GM12878 (cell line): ENCODE measurements around the gene TPP2. TPM values are rescaled to one million over a fixed set of nuclear protein-coding genes. Genes with fewer than 3 reads are reported as not detected.

ENCODE experiments used
- ATAC-seq: fragments of 200-7000 bp; cut with Tn5 transposase; 3 replicates; pipeline ENCODE4 v1.9.1; 2020; ENCODE audit warnings: mild to moderate bottlenecking, moderate library complexity
- BruUV-seq: library from RNA; stranded (reverse); fragments of 400-500 nt; replicated peaks from 2 replicates; lab custom pipeline; 2021; lab: Mats Ljungman, UMichigan
- CTCF ChIA-PET: fragments of 300-600 bp; sonication (Branson Sonifier 250); formaldehyde crosslinking; extraction: SDS; loops from one replicate; lab custom pipeline; 2021; ENCODE audit warnings: inconsistent platforms; lab: Yijun Ruan, JAX
- POLR2A ChIA-PET: fragments of 350-600 bp; formaldehyde crosslinking; extraction: SDS; loops from one replicate; lab custom pipeline; 2021; ENCODE audit warnings: inconsistent platforms; lab: Charles Lee
- RAD21 ChIA-PET: fragments of 300-600 bp; sonication (Branson Sonifier 250); formaldehyde crosslinking; loops from one replicate; lab custom pipeline; 2023; ENCODE audit warnings: antibody characterized with exemption; ENCODE audit not compliant: unreplicated experiment; lab: Charles Lee
- SMC1A ChIA-PET: fragments of 300-600 bp; sonication (Branson Sonifier 250); formaldehyde crosslinking; loops from one replicate; lab custom pipeline; 2023; ENCODE audit not compliant: unreplicated experiment, uncharacterized antibody; lab: Charles Lee
- DNase-seq: peaks from one replicate; pipeline ENCODE4 v3.0.0-alpha.2; 2011; ENCODE audit warnings: low read depth, low spot score
- FAIRE-seq: peaks from 3 replicates; lab custom pipeline; 2011; peaks lifted over from hg19 to GRCh38; lab: Jason Lieb, UNC
- H2AFZ ChIP-seq: 2 replicates; pipeline ENCODE4 v1.6.0; 2011; ENCODE audit warnings: low read depth, low read length, control low read depth; ENCODE audit not compliant: control insufficient read depth
- H3K27ac ChIP-seq: 2 replicates; pipeline ENCODE4 v1.5.1; 2011; ENCODE audit warnings: control low read depth; ENCODE audit not compliant: control insufficient read depth, insufficient read depth
- H3K27me3 ChIP-seq, 2 experiments: replicated peaks in 1 of 2; 2 replicates each; pipeline versions ENCODE4 v1.6.0 to v1.6.1; 2011; ENCODE audit warnings: low read length in 1 of 2; ENCODE audit not compliant: control insufficient read depth in 2 of 2, insufficient read depth in 2 of 2
- H3K36me3 ChIP-seq, 2 experiments: 2 replicates each; pipeline ENCODE4 v1.5.1; 2011; ENCODE audit warnings: low read length in 1 of 2; ENCODE audit not compliant: control insufficient read depth in 2 of 2, insufficient read depth in 2 of 2
- H3K4me1 ChIP-seq: 2 replicates; pipeline ENCODE4 v1.6.1; 2011; ENCODE audit warnings: mild to moderate bottlenecking, low read length, moderate library complexity, mixed read lengths; ENCODE audit not compliant: control insufficient read depth, insufficient read depth
- H3K4me2 ChIP-seq: 2 replicates; pipeline ENCODE4 v1.6.0; 2011; ENCODE audit warnings: control low read depth; ENCODE audit not compliant: control insufficient read depth, insufficient read depth
- H3K4me3 ChIP-seq: fragments of 200-600 bp; sonication (generic); 2 replicates; pipeline ENCODE4 v1.5.1; 2016
- H3K79me2 ChIP-seq: 2 replicates; pipeline ENCODE4 v1.6.0; 2011; ENCODE audit warnings: low read length; ENCODE audit not compliant: control insufficient read depth, insufficient read depth
- H3K9ac ChIP-seq: 2 replicates; pipeline ENCODE4 v1.8.0; 2011; ENCODE audit warnings: low read length, control low read depth, mixed read lengths; ENCODE audit not compliant: control insufficient read depth, insufficient read depth
- H3K9me3 ChIP-seq: replicated peaks from 3 replicates; pipeline ENCODE4 v1.5.1; 2011; ENCODE audit warnings: mild to moderate bottlenecking, low read length; ENCODE audit not compliant: control insufficient read depth, insufficient read depth
- H4K20me1 ChIP-seq: 2 replicates; pipeline ENCODE4 v1.6.0; 2011; ENCODE audit not compliant: control insufficient read depth, insufficient read depth
- BCLAF1 ChIP-seq: fragments of 450-650 bp; IDR thresholded peaks from 2 replicates; pipeline ENCODE4 v1.6.1; 2017; ENCODE audit warnings: antibody characterized with exemption, mild to moderate bottlenecking, moderate library complexity
- CHD4 ChIP-seq: fragments of 200-600 bp; sonication (generic); IDR thresholded peaks from 2 replicates; pipeline ENCODE4 v1.6.1; 2016; ENCODE audit warnings: mild to moderate bottlenecking
- EED ChIP-seq: sonication (generic); IDR thresholded peaks from 2 replicates; pipeline ENCODE4 v1.6.1; 2016; ENCODE audit warnings: antibody characterized with exemption, low read depth
- FOS ChIP-seq: IDR thresholded peaks from 3 replicates; pipeline ENCODE4 v1.6.1; 2011; ENCODE audit warnings: borderline replicate concordance; ENCODE audit not compliant: insufficient read length; ENCODE audit errors: extremely low read depth
- IKZF1 ChIP-seq: fragments of 450-650 bp; conservative IDR thresholded peaks from 2 replicates; pipeline ENCODE4 v1.6.1; 2017; ENCODE audit warnings: antibody characterized with exemption, mild to moderate bottlenecking
- MEF2A ChIP-seq: IDR thresholded peaks from 2 replicates; pipeline ENCODE4 v1.6.1; 2011; ENCODE audit warnings: low read depth, mild to moderate bottlenecking, low read length, moderate library complexity; ENCODE audit not compliant: insufficient read depth
- MEF2B ChIP-seq: fragments of 450-650 bp; IDR thresholded peaks from 2 replicates; pipeline ENCODE4 v1.6.1; 2018; ENCODE audit warnings: mild to moderate bottlenecking, moderate library complexity; ENCODE audit not compliant: partially characterized antibody, poor library complexity, severe bottlenecking
- NFYB ChIP-seq: IDR thresholded peaks from 2 replicates; pipeline ENCODE4 v1.6.1; 2011; ENCODE audit warnings: low read depth, mild to moderate bottlenecking, low read length, improper control_type of control experiment, moderate library complexity; ENCODE audit not compliant: insufficient read depth
- RCOR1 ChIP-seq: conservative IDR thresholded peaks from 2 replicates; pipeline ENCODE4 v1.6.1; 2012; ENCODE audit warnings: low read depth, low read length, improper control_type of control experiment
- RFX5 ChIP-seq: IDR thresholded peaks from 2 replicates; pipeline ENCODE4 v1.6.1; 2011; ENCODE audit warnings: low read depth, low read length, improper control_type of control experiment
- SMAD1 ChIP-seq: fragments of 450-650 bp; IDR thresholded peaks from 2 replicates; pipeline ENCODE4 v1.6.1; 2018; ENCODE audit warnings: mild to moderate bottlenecking, low read depth; ENCODE audit not compliant: partially characterized antibody
- SMARCA5 ChIP-seq: fragments of 450-650 bp; IDR thresholded peaks from 2 replicates; pipeline ENCODE4 v1.6.1; 2017; ENCODE audit warnings: mild to moderate bottlenecking
- ZNF384 ChIP-seq: IDR thresholded peaks from 2 replicates; pipeline ENCODE4 v1.6.1; 2012; ENCODE audit warnings: low read depth, mild to moderate bottlenecking, low read length, improper control_type of control experiment, borderline replicate concordance
- WGBS: methylation state at CpG from one replicate; pipeline ENCODE4 v1.1.6; 2016; ENCODE audit warnings: low lambda C conversion rate; ENCODE audit not compliant: insufficient replicate concordance, insufficient coverage; ENCODE audit errors: missing lambda C conversion rate; 5-methylcytosine and 5-hydroxymethylcytosine counted together
- in situ Hi-C: fragments of 300-500 bp; cut with MboI; formaldehyde crosslinking; loops from 9 replicates; pipeline ENCODE4 v1.14.3; 2018; ENCODE audit warnings: mixed read lengths
- intact Hi-C: fragments of 100-400 bp; cut with micrococcal nuclease; formaldehyde crosslinking; loops from one replicate; pipeline ENCODE4 v1.14.2; 2022; ENCODE audit not compliant: unreplicated experiment
- polyA plus RNA-seq, 11 experiments: library from polyadenylated mRNA; depleted of rRNA in 4 of 11; unstranded in 6 of 11; stranded (reverse) in 5 of 11; fragments of >200 nt; fragmentation: Nextera tagmentation in 4 of 11; fragmentation: Illumina TruSeq in 1 of 11; extraction: Ambion mirVana in 4 of 11; extraction: Trizol in 1 of 11; gene quantifications; 1 replicate in 1 of 11; 2 replicates in 10 of 11; pipeline versions ENCODE4 v1.2.1 to v1.2.3, GENCODE V29; 2011 to 2016; ENCODE audit warnings: inconsistent platforms in 2 of 11, missing spikeins in 2 of 11, low read depth in 1 of 11
- total RNA-seq, 4 experiments: library from RNA; depleted of rRNA in 3 of 4; stranded (reverse); fragments of >200 nt in 3 of 4; fragmentation: Illumina TruSeq in 1 of 4; extraction: Trizol in 1 of 4; gene quantifications; 2 replicates each; pipeline versions ENCODE4 v1.2.1 to v1.2.3, GENCODE V29; 2013 to 2021
- TF ChIP-seq, protein P1 (sequence below): IDR thresholded peaks from 2 replicates; pipeline ENCODE4 v1.6.1; 2011; ENCODE audit warnings: borderline replicate concordance, low read depth, mild to moderate bottlenecking, moderate library complexity, mixed read lengths, low read length; ENCODE audit not compliant: insufficient read depth; ENCODE audit errors: extremely low read length
- TF ChIP-seq, protein P2 (sequence below): IDR thresholded peaks from 2 replicates; pipeline ENCODE4 v1.6.1; 2012; ENCODE audit warnings: mild to moderate bottlenecking, low read depth, low read length

The TPP2 gene
- total and polyA plus RNA-seq, 10 of the 15 experiments (the other 5 are each of a cell fraction or from before 2014, with no cell fraction given) = 18.4 to 82.3 (median 55.4) TPM

DNA sequence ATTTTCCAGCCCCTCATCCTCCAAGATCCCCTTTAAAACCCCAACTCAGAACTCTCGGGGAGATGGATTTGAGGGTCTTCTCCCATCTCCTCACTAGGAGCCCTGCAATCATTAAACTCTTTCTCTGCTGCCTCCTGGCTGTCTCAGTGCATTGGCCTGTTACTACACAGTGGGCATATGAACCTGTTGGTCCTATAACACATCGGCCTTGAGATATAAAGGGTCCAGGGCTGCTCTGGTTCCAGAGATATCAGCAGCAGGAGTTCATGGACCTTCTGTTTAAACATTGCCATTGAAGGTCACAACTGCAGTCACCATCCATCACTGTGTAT is 101.8 kb downstream of the TPP2 start (continued):
- TF ChIP-seq RCOR1 = no peak
- no peak for TF ChIP-seq IKZF1
- no peak for TF ChIP-seq NFYB
- TF ChIP-seq RFX5 = no peak
- TF ChIP-seq MEF2B = no peak
- TF ChIP-seq BCLAF1 = no peak
- no peak for TF ChIP-seq EED

- RAD21 ChIA-PET = no interaction called here
- intact Hi-C loops = no loop called here
- Histone ChIP-seq H3K4me3 (no peak overlapping the region), H3K27ac (no peak overlapping the region), H3K27me3 (no peaks in the 10 kb centered on the region), H4K20me1 (no peaks in the 10 kb centered on the region), H3K9me3 (no peaks in the 10 kb centered on the region), H3K4me2 (no peak overlapping the region), H3K36me3 (no peaks in the 10 kb centered on the region), H3K79me2 (no peaks in the 10 kb centered on the region), H3K4me1 (no peaks in the 10 kb centered on the region), H3K9ac (no peak overlapping the region), H2AFZ (no peak overlapping the region)
- WGBS = 20% methylated on average over 3 of the region's 3 CpGs
- FAIRE-seq (no peak), DNase-seq (no peak), ATAC-seq (no peak)
- TF ChIP-seq, protein P1, sequence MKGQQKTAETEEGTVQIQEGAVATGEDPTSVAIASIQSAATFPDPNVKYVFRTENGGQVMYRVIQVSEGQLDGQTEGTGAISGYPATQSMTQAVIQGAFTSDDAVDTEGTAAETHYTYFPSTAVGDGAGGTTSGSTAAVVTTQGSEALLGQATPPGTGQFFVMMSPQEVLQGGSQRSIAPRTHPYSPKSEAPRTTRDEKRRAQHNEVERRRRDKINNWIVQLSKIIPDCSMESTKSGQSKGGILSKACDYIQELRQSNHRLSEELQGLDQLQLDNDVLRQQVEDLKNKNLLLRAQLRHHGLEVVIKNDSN = no peak
- TF ChIP-seq FOS (no peak), CHD4 (no peak), ZNF384 (no peak), RFX5 (no peak), SMARCA5 (no peak), MEF2A (no peak), SMAD1 (no peak)
- TF ChIP-seq, protein P2, sequence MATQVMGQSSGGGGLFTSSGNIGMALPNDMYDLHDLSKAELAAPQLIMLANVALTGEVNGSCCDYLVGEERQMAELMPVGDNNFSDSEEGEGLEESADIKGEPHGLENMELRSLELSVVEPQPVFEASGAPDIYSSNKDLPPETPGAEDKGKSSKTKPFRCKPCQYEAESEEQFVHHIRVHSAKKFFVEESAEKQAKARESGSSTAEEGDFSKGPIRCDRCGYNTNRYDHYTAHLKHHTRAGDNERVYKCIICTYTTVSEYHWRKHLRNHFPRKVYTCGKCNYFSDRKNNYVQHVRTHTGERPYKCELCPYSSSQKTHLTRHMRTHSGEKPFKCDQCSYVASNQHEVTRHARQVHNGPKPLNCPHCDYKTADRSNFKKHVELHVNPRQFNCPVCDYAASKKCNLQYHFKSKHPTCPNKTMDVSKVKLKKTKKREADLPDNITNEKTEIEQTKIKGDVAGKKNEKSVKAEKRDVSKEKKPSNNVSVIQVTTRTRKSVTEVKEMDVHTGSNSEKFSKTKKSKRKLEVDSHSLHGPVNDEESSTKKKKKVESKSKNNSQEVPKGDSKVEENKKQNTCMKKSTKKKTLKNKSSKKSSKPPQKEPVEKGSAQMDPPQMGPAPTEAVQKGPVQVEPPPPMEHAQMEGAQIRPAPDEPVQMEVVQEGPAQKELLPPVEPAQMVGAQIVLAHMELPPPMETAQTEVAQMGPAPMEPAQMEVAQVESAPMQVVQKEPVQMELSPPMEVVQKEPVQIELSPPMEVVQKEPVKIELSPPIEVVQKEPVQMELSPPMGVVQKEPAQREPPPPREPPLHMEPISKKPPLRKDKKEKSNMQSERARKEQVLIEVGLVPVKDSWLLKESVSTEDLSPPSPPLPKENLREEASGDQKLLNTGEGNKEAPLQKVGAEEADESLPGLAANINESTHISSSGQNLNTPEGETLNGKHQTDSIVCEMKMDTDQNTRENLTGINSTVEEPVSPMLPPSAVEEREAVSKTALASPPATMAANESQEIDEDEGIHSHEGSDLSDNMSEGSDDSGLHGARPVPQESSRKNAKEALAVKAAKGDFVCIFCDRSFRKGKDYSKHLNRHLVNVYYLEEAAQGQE = no peak
- CTCF ChIA-PET = no interaction called here
- POLR2A ChIA-PET = no interaction called here
- in situ Hi-C loops = no loop called here
- SMC1A ChIA-PET = no interaction called here
- no TSS peak for BruUV-seq
Measured at GRCh38 chr13:102699504-102699903, 102.7 kb downstream of the TPP2 start.
